CD4-positive, alpha-beta T cell (primary cell): Measurements from ENCODE around the gene PGM3. TPM values are rescaled to one million over a fixed set of nuclear protein-coding genes. Genes with fewer than 3 reads are reported as not detected.

Experiments
- ATAC-seq: fragments of 200-7000 bp; cut with Tn5 transposase; one replicate; pipeline ENCODE4 v1.10.0; 2022; ENCODE audit warnings: mild to moderate bottlenecking; ENCODE audit not compliant: poor library complexity
- CTCF ChIA-PET: fragments of 350-600 bp; sonication (Branson Sonifier 250); formaldehyde crosslinking; loops from one replicate; lab custom pipeline; 2021; ENCODE audit warnings: antibody characterized with exemption, inconsistent platforms; lab: Charles Lee
- POLR2A ChIA-PET: fragments of 350-600 bp; sonication (Branson Sonifier 250); formaldehyde crosslinking; loops from one replicate; lab custom pipeline; 2021; ENCODE audit warnings: antibody characterized with exemption, inconsistent platforms; lab: Charles Lee
- DNase-seq, 14 experiments: peaks; one replicate each; pipeline ENCODE4 v3.0.0-alpha.2; 2013 to 2020; ENCODE audit warnings: mixed read lengths in 2 of 14
- H3K27ac ChIP-seq, 2 donors: one replicate each; pipeline versions ENCODE4 v1.5.1 to v1.7.0; 2013; ENCODE audit warnings: low read length in 2 of 2, low read depth in 1 of 2, mild to moderate bottlenecking in 1 of 2
- H3K27me3 ChIP-seq, 2 experiments: 1 replicate in 1 of 2; 2 replicates in 1 of 2; pipeline versions ENCODE4 v1.6.1 to v1.7.0; 2013; ENCODE audit warnings: low read length in 2 of 2, control low read depth in 1 of 2, mild to moderate bottlenecking in 1 of 2, moderate library complexity in 1 of 2; ENCODE audit not compliant: insufficient read depth in 2 of 2, control insufficient read depth in 1 of 2
- H3K36me3 ChIP-seq: one replicate; pipeline ENCODE4 v1.6.1; 2013; ENCODE audit warnings: low read length, control low read depth; ENCODE audit not compliant: insufficient read depth
- H3K4me1 ChIP-seq: one replicate; pipeline ENCODE4 v1.6.1; 2013; ENCODE audit warnings: low read length, control low read depth; ENCODE audit not compliant: insufficient read depth
- H3K4me3 ChIP-seq: one replicate; pipeline ENCODE4 v1.5.1; 2013; ENCODE audit warnings: mild to moderate bottlenecking, low read length, moderate library complexity
- H3K9me3 ChIP-seq, 2 experiments: 1 replicate in 1 of 2; 2 replicates in 1 of 2; pipeline versions ENCODE4 v1.6.1 to v1.7.0; 2013; ENCODE audit warnings: low read length in 2 of 2, mild to moderate bottlenecking in 2 of 2, control low read depth in 1 of 2, moderate library complexity in 1 of 2; ENCODE audit not compliant: control insufficient read depth in 1 of 2, insufficient read depth in 1 of 2
- H3K27ac Mint-ChIP-seq: one replicate; pipeline ENCODE4 v1.8.0; 2020; ENCODE audit warnings: mixed read lengths
- H3K27me3 Mint-ChIP-seq: one replicate; pipeline ENCODE4 v1.8.0; 2021; ENCODE audit warnings: mixed read lengths
- H3K36me3 Mint-ChIP-seq: one replicate; pipeline ENCODE4 v1.8.0; 2021; ENCODE audit warnings: low read depth, mixed read lengths
- H3K4me1 Mint-ChIP-seq: one replicate; pipeline ENCODE4 v1.8.0; 2021; ENCODE audit warnings: low read depth, mixed read lengths
- H3K4me3 Mint-ChIP-seq: one replicate; pipeline ENCODE4 v1.8.0; 2020; ENCODE audit warnings: mild to moderate bottlenecking, mixed read lengths
- H3K9me3 Mint-ChIP-seq: one replicate; pipeline ENCODE4 v1.8.0; 2020; ENCODE audit warnings: mixed read lengths
- CTCF ChIP-seq: fragments of 200-600 bp; IDR thresholded peaks from one replicate; pipeline ENCODE4 v1.8.0; 2022; ENCODE audit warnings: antibody characterized with exemption, mild to moderate bottlenecking
- intact Hi-C, 2 experiments: fragments of 100-400 bp; cut with DNase I in 1 of 2; cut with micrococcal nuclease in 1 of 2; formaldehyde crosslinking; loops; one replicate each; pipeline versions ENCODE4 v1.15.1 to v1.9.0; 2023 to 2025; cut with DNase I, micrococcal nuclease
- total RNA-seq, 174 experiments: library from RNA in 2 of 174; stranded (reverse) in 2 of 174; gene quantifications; one replicate each; pipeline ENCODE4 v1.2.3 and lab custom pipeline; 2021 to 2026

The PGM3 gene
- total RNA-seq, 2 experiments from 2014 or later: 22.6 to 25.3 TPM

GRCh38 chr6:83168556-83168955, 24.5 kb downstream of the PGM3 start:
- no peak for ATAC-seq
- no peak overlapping the region for H3K4me3 ChIP-seq
- Mint-ChIP-seq H3K36me3 (peaks cover 98% of the 10 kb centered on the region), H3K4me1 (peaks cover 3% of the 10 kb centered on the region), H3K9me3 (no peaks in the 10 kb centered on the region), H3K27ac (no peak overlapping the region), H3K4me3 (no peak overlapping the region), H3K27me3 (no peaks in the 10 kb centered on the region)
- POLR2A ChIA-PET: no interaction called here
- H3K9me3 ChIP-seq: no peaks in the 10 kb centered on the region
- no peak for DNase-seq
- no peak overlapping the region for H3K27ac ChIP-seq
- H3K36me3 ChIP-seq: peaks cover 86% of the 10 kb centered on the region
- intact Hi-C loops: no loop called here
- H3K27me3 ChIP-seq: no peaks in the 10 kb centered on the region
- no peak for TF ChIP-seq CTCF
- H3K4me1 ChIP-seq: no peaks in the 10 kb centered on the region
- CTCF ChIA-PET: no interaction called here

GRCh38 chr6:83167726-83168278, 25.3 kb downstream of the PGM3 start:
- ChIA-PET POLR2A (no interaction called here), CTCF (interaction anchor here (0.9 kb wide), 1 partner anchor 15 kb away, joined by 3 read pairs; no protein-coding TSS in a partner anchor)
- Mint-ChIP-seq H3K36me3 (peaks cover 98% of the 10 kb centered on the region), H3K27me3 (no peaks in the 10 kb centered on the region), H3K4me1 (peaks cover 3% of the 10 kb centered on the region), H3K9me3 (no peaks in the 10 kb centered on the region), H3K27ac (no peak overlapping the region), H3K4me3 (no peak overlapping the region)
- DNase-seq: no peak
- no peaks in the 10 kb centered on the region for H3K27me3 ChIP-seq
- H3K9me3 ChIP-seq: no peaks in the 10 kb centered on the region
- TF ChIP-seq CTCF: no peak
- H3K4me1 ChIP-seq: no peaks in the 10 kb centered on the region
- no peak overlapping the region for H3K27ac ChIP-seq
- intact Hi-C loops: no loop called here
- H3K4me3 ChIP-seq: no peak overlapping the region
- peaks cover 85% of the 10 kb centered on the region for H3K36me3 ChIP-seq
- ATAC-seq: no peak

- no peak for DNase-seq
- Mint-ChIP-seq H3K27ac (no peak overlapping the region), H3K27me3 (no peaks in the 10 kb centered on the region), H3K4me1 (peaks cover 3% of the 10 kb centered on the region), H3K36me3 (peaks cover 78% of the 10 kb centered on the region), H3K9me3 (no peaks in the 10 kb centered on the region), H3K4me3 (no peak overlapping the region)
- Histone ChIP-seq H3K27ac (no peak overlapping the region), H3K4me3 (no peak overlapping the region), H3K9me3 (no peaks in the 10 kb centered on the region), H3K36me3 (peaks cover 70% of the 10 kb centered on the region), H3K27me3 (no peaks in the 10 kb centered on the region), H3K4me1 (no peaks in the 10 kb centered on the region)
- TF ChIP-seq CTCF: no peak
- CTCF ChIA-PET: interaction anchor here (0.8 kb wide), 1 partner anchor 11 kb away, joined by 3 read pairs; no protein-coding TSS in a partner anchor
- intact Hi-C loops: no loop called here
- no peak for ATAC-seq
- POLR2A ChIA-PET: no interaction called here
Observed at GRCh38 chr6:83160167-83160566, 32.9 kb downstream of the PGM3 start.
